PC-3 (cell line): ENCODE measurements around the gene NPAS2. TPM values are rescaled to one million over a fixed set of nuclear protein-coding genes. Genes with fewer than 3 reads are reported as not detected.

Source experiments
- ATAC-seq: fragments of 200-7000 bp; cut with Tn5 transposase; 2 replicates; pipeline ENCODE4 v1.9.1; 2020; ENCODE audit warnings: mild to moderate bottlenecking, moderate library complexity
- BruUV-seq: library from RNA; stranded (reverse); fragments of 400-500 nt; replicated peaks from 2 replicates; lab custom pipeline; 2021; lab: Mats Ljungman, UMichigan
- CTCF ChIA-PET: fragments of 300-600 bp; sonication (Branson Sonifier 250); formaldehyde crosslinking; loops from one replicate; lab custom pipeline; 2022; ENCODE audit warnings: antibody characterized with exemption; lab: Charles Lee
- POLR2A ChIA-PET: fragments of 300-600 bp; sonication (Branson Sonifier 250); formaldehyde crosslinking; loops from one replicate; lab custom pipeline; 2022; ENCODE audit warnings: antibody characterized with exemption; ENCODE audit not compliant: unreplicated experiment; lab: Charles Lee
- DNase-seq: peaks from one replicate; pipeline ENCODE4 v3.0.0-alpha.2; 2015
- H2AFZ ChIP-seq: fragments of 300-600 bp; sonication (generic); 2 replicates; pipeline ENCODE4 v1.6.0; 2016; ENCODE audit warnings: antibody characterized with exemption, low read length
- H3F3A ChIP-seq: fragments of 300-600 bp; sonication (generic); one replicate; pipeline ENCODE4 v1.6.0; 2017; ENCODE audit warnings: antibody characterized with exemption, low read length, control low read depth, mild to moderate bottlenecking; ENCODE audit not compliant: unreplicated experiment
- H3K27ac ChIP-seq: fragments of 300-600 bp; sonication (generic); 2 replicates; pipeline ENCODE4 v1.5.1; 2016; ENCODE audit warnings: mild to moderate bottlenecking, low read length
- H3K27me3 ChIP-seq: fragments of 300-600 bp; sonication (generic); 2 replicates; pipeline ENCODE4 v1.6.1; 2016; ENCODE audit warnings: low read length, mixed read lengths
- H3K36me3 ChIP-seq: fragments of 300-600 bp; sonication (generic); 2 replicates; pipeline ENCODE4 v1.6.1; 2016; ENCODE audit warnings: low read depth, mixed run types, low read length, mixed read lengths
- H3K4me1 ChIP-seq: fragments of 300-600 bp; sonication (generic); 2 replicates; pipeline ENCODE4 v1.5.1; 2016; ENCODE audit warnings: low read length; ENCODE audit not compliant: insufficient read depth
- H3K4me2 ChIP-seq: fragments of 300-600 bp; sonication (generic); 2 replicates; pipeline ENCODE4 v1.6.0; 2016; ENCODE audit warnings: low read length
- H3K4me3 ChIP-seq: fragments of 300-600 bp; sonication (generic); 2 replicates; pipeline ENCODE4 v1.5.1; 2016; ENCODE audit warnings: mild to moderate bottlenecking, low read length, mixed read lengths
- H3K79me2 ChIP-seq: fragments of 300-600 bp; sonication (generic); 2 replicates; pipeline ENCODE4 v1.6.1; 2017; ENCODE audit warnings: low read length, mixed read lengths
- H3K9ac ChIP-seq: fragments of 300-600 bp; sonication (generic); 2 replicates; pipeline ENCODE4 v1.6.0; 2016; ENCODE audit warnings: mild to moderate bottlenecking, low read length
- H3K9me2 ChIP-seq: fragments of 300-600 bp; sonication (generic); replicated peaks from 2 replicates; pipeline ENCODE4 v1.6.1; 2016; ENCODE audit warnings: mixed run types, low read length, mixed read lengths
- H3K9me3 ChIP-seq: fragments of 300-600 bp; sonication (generic); 2 replicates; pipeline ENCODE4 v1.6.1; 2016; ENCODE audit warnings: low read length, mixed read lengths
- H4K20me1 ChIP-seq: fragments of 300-600 bp; sonication (generic); 2 replicates; pipeline ENCODE4 v1.6.1; 2016; ENCODE audit warnings: low read length, mixed read lengths
- CTCF ChIP-seq: fragments of 300-600 bp; sonication (generic); conservative IDR thresholded peaks from 2 replicates; pipeline ENCODE4 v1.5.1; 2017; ENCODE audit warnings: antibody characterized with exemption, low read depth, mild to moderate bottlenecking, low read length
- EZH2 ChIP-seq: fragments of 300-600 bp; sonication (generic); IDR thresholded peaks from one replicate; pipeline ENCODE4 v1.6.1; 2017; ENCODE audit warnings: antibody characterized with exemption, mild to moderate bottlenecking, low read length; ENCODE audit not compliant: unreplicated experiment
- EZH2phosphoT487 ChIP-seq: fragments of 300-600 bp; sonication (generic); IDR thresholded peaks from 2 replicates; pipeline ENCODE4 v1.6.1; 2018; ENCODE audit warnings: mild to moderate bottlenecking, antibody characterized with exemption, low read length, borderline replicate concordance
- intact Hi-C: fragments of 100-400 bp; cut with micrococcal nuclease; formaldehyde crosslinking; loops from 2 replicates; pipeline ENCODE4 v1.9.0; 2023
- total RNA-seq: library from RNA; depleted of rRNA; stranded (reverse); fragments of >200 nt; gene quantifications from 2 replicates; pipeline ENCODE4 v1.2.3, GENCODE V29; 2014

The NPAS2 gene
- total RNA-seq, 1 experiment from 2014 or later = 55.4 TPM

GRCh38 chr2:100997509-100998234, 177.7 kb downstream of the NPAS2 start:
- ChIA-PET CTCF (no interaction called here), POLR2A (no interaction called here)
- 0 out of 2 replicates have a peak, but pooled peaks cover under 1% of the 10 kb centered on the region for H4K20me1 ChIP-seq
- H3K9ac ChIP-seq = no peak overlapping the region
- no peaks in the 10 kb centered on the region for H3F3A ChIP-seq
- peaks cover 32% of the 10 kb centered on the region for H3K36me3 ChIP-seq
- no peak for TF ChIP-seq CTCF
- no peak for TF ChIP-seq EZH2
- TF ChIP-seq EZH2phosphoT487 = no peak
- no peak overlapping the region for H3K27ac ChIP-seq
- H2AFZ ChIP-seq = no peak overlapping the region
- H3K79me2 ChIP-seq = peaks cover 7% of the 10 kb centered on the region
- no peak overlapping the region for H3K4me2 ChIP-seq
- no peak overlapping the region for H3K4me3 ChIP-seq
- peaks cover 6% of the 10 kb centered on the region for H3K4me1 ChIP-seq
- no peaks in the 10 kb centered on the region for H3K27me3 ChIP-seq
- no TSS peak for BruUV-seq
- intact Hi-C loops = no loop called here
- no peak for ATAC-seq
- H3K9me2 ChIP-seq = no peaks in the 10 kb centered on the region
- DNase-seq = no peak
- no peaks in the 10 kb centered on the region for H3K9me3 ChIP-seq

GRCh38 chr2:100998235-100998573, 178.3 kb downstream of the NPAS2 start:
- H3K4me3 ChIP-seq = no peak overlapping the region
- TF ChIP-seq EZH2 (no peak), CTCF (no peak), EZH2phosphoT487 (no peak)
- no peak for ATAC-seq

GRCh38 chr2:100999995-101000394, 180.1 kb downstream of the NPAS2 start:
- ChIA-PET POLR2A (no interaction called here), CTCF (no interaction called here)
- Histone ChIP-seq H4K20me1 (peaks cover 24% of the 10 kb centered on the region), H3K27me3 (no peaks in the 10 kb centered on the region), H3F3A (no peaks in the 10 kb centered on the region), H3K9ac (no peak overlapping the region), H3K4me3 (no peak overlapping the region), H3K4me1 (peaks cover 16% of the 10 kb centered on the region), H3K36me3 (peaks cover 43% of the 10 kb centered on the region), H3K9me3 (no peaks in the 10 kb centered on the region), H3K9me2 (no peaks in the 10 kb centered on the region), H2AFZ (no peak overlapping the region), H3K4me2 (no peak overlapping the region), H3K79me2 (peaks cover 30% of the 10 kb centered on the region), H3K27ac (no peak overlapping the region)
- intact Hi-C loops = no loop called here
- BruUV-seq = no TSS peak
- no peak for DNase-seq
- no peak for ATAC-seq
- no peak for TF ChIP-seq EZH2
- TF ChIP-seq EZH2phosphoT487 = no peak
- TF ChIP-seq CTCF = no peak

More at GRCh38 chr2:100998235-100998573, 178.3 kb downstream of the NPAS2 start:
- Histone ChIP-seq H3K27me3 (no peaks in the 10 kb centered on the region), H3K27ac (no peak overlapping the region), H3K9ac (no peak overlapping the region), H3K9me3 (no peaks in the 10 kb centered on the region), H2AFZ (no peak overlapping the region), H4K20me1 (peaks cover 6% of the 10 kb centered on the region), H3F3A (no peaks in the 10 kb centered on the region), H3K4me1 (peaks cover 6% of the 10 kb centered on the region), H3K79me2 (peaks cover 12% of the 10 kb centered on the region), H3K9me2 (no peaks in the 10 kb centered on the region), H3K36me3 (peaks cover 37% of the 10 kb centered on the region), H3K4me2 (no peak overlapping the region)
- DNase-seq = no peak
- POLR2A ChIA-PET = no interaction called here
- CTCF ChIA-PET = no interaction called here
- BruUV-seq = no TSS peak
- intact Hi-C loops = no loop called here
